Myocyte (in vitro differentiated cells): ENCODE measurements around the gene CENPN. TPM values are rescaled to one million over a fixed set of nuclear protein-coding genes. Genes with fewer than 3 reads are reported as not detected.

ENCODE experiments used
- DNase-seq: peaks from one replicate; pipeline ENCODE4 v3.0.0-alpha.2; 2012; ENCODE audit warnings: low read depth
- total RNA-seq: library from RNA; depleted of rRNA; stranded (reverse); fragments of >200 nt; gene quantifications from 2 replicates; pipeline ENCODE4 v1.2.3, GENCODE V29; 2014

The CENPN gene
- total RNA-seq, 1 donor from 2014 or later, result 10.8 TPM

GRCh38 chr16:81077076-81077940 lies 70.3 kb downstream of the CENPN start, which contains the start of gene C16orf46:
C16orf46 (minus strand) TSS chr16:81077238; CDS start chr16:81063955, 13,283 bp downstream.
- peak; percentile 97 for DNase-seq

GRCh38 chr16:81080233-81080632 lies 73.2 kb downstream of the CENPN start:
- no peak for DNase-seq

GRCh38 chr16:81081014-81081413 lies 74.0 kb downstream of the CENPN start:
- DNase-seq, result no peak

Other genes starting within 250 kb of the CENPN start
- 0.37 and 1.4 TPM in 2 replicates for gene CDYL2, start 202.6 kb upstream of the CENPN start, total RNA-seq
- gene CMC2, start 329 bp upstream of the CENPN start, total RNA-seq, result 79.0 and 95.9 TPM in 2 replicates
- 44.7 and 55.6 TPM in 2 replicates for gene ATMIN, start 28.6 kb downstream of the CENPN start, total RNA-seq
- gene C16orf46, start 70.0 kb downstream of the CENPN start, total RNA-seq, result 1.0 and 1.9 TPM in 2 replicates
- 43.5 and 48.6 TPM in 2 replicates for gene GCSH, start 89.2 kb downstream of the CENPN start, total RNA-seq
- not detected in 2 replicates for gene BCO1, start 231.5 kb downstream of the CENPN start, total RNA-seq